Neuronal stem cell (in vitro differentiated cells): ENCODE data around the gene CDCA4.

Experiments used
- DNase-seq: peaks from one replicate; pipeline ENCODE4 v3.0.0-alpha.2; 2013; ENCODE audit warnings: low spot score
- H2AFZ ChIP-seq: one replicate; pipeline ENCODE4 v1.6.1; 2013; ENCODE audit warnings: mild to moderate bottlenecking, low read length, inconsistent platforms
- H2AK5ac ChIP-seq: 2 replicates; pipeline ENCODE4 v1.6.1; 2013; ENCODE audit warnings: low read depth, mild to moderate bottlenecking, inconsistent platforms, low read length, moderate library complexity, mixed read lengths
- H2BK120ac ChIP-seq: 2 replicates; pipeline ENCODE4 v1.6.1; 2013; ENCODE audit warnings: low read depth, mild to moderate bottlenecking, inconsistent platforms, low read length, moderate library complexity, mixed read lengths
- H2BK12ac ChIP-seq: one replicate; pipeline ENCODE4 v1.6.1; 2013; ENCODE audit warnings: low read length, inconsistent platforms
- H2BK15ac ChIP-seq: 2 replicates; pipeline ENCODE4 v1.6.1; 2013; ENCODE audit warnings: mild to moderate bottlenecking, low read length, inconsistent platforms, mixed read lengths
- H2BK5ac ChIP-seq: one replicate; pipeline ENCODE4 v1.6.1; 2013; ENCODE audit warnings: inconsistent platforms, mild to moderate bottlenecking, low read length, moderate library complexity
- H3K14ac ChIP-seq: one replicate; pipeline ENCODE4 v1.6.1; 2013; ENCODE audit warnings: low read length, inconsistent platforms
- H3K18ac ChIP-seq: 2 replicates; pipeline ENCODE4 v1.6.1; 2013; ENCODE audit warnings: low read length, inconsistent platforms
- H3K23ac ChIP-seq: 2 replicates; pipeline ENCODE4 v1.6.1; 2013; ENCODE audit warnings: low read depth, mild to moderate bottlenecking, mixed read lengths, low read length, inconsistent platforms; ENCODE audit not compliant: poor library complexity
- H3K27ac ChIP-seq: replicated peaks from 3 replicates; pipeline ENCODE4 v1.5.1; 2013; ENCODE audit warnings: low read length, inconsistent platforms
- H3K27me3 ChIP-seq, 3 experiments: 2 replicates each; pipeline ENCODE4 v1.6.1; 2013; ENCODE audit warnings: low read length in 3 of 3, mild to moderate bottlenecking in 2 of 3, inconsistent platforms in 1 of 3, low read depth in 1 of 3, mixed read lengths in 1 of 3, moderate library complexity in 1 of 3; ENCODE audit not compliant: control insufficient read depth in 3 of 3, insufficient read depth in 3 of 3
- H3K36me3 ChIP-seq, 2 donors: replicated peaks in 1 of 2; 2 replicates each; pipeline ENCODE4 v1.6.1; 2013; ENCODE audit warnings: low read length in 2 of 2; ENCODE audit not compliant: control insufficient read depth in 2 of 2, insufficient read depth in 2 of 2
- H3K4ac ChIP-seq: 2 replicates; pipeline ENCODE4 v1.6.1; 2013; ENCODE audit warnings: inconsistent platforms, mild to moderate bottlenecking, low read length, moderate library complexity
- H3K4me1 ChIP-seq, 2 donors: 1 replicate in 1 of 2; 2 replicates in 1 of 2; pipeline ENCODE4 v1.6.1; 2013; ENCODE audit warnings: low read length in 2 of 2, low read depth in 1 of 2; ENCODE audit not compliant: control insufficient read depth in 2 of 2, insufficient read depth in 1 of 2
- H3K4me2 ChIP-seq: one replicate; pipeline ENCODE4 v1.6.1; 2013; ENCODE audit warnings: mild to moderate bottlenecking, low read length, inconsistent platforms; ENCODE audit not compliant: insufficient read depth, poor library complexity, severe bottlenecking
- H3K4me3 ChIP-seq, 2 donors: 2 replicates each; pipeline ENCODE4 v1.5.1; 2013; ENCODE audit warnings: low read length in 2 of 2, mild to moderate bottlenecking in 2 of 2, inconsistent platforms in 1 of 2, moderate library complexity in 1 of 2
- H3K79me1 ChIP-seq: one replicate; pipeline ENCODE4 v1.6.1; 2013; ENCODE audit warnings: low read depth, mild to moderate bottlenecking, inconsistent platforms, low read length, moderate library complexity
- H3K9ac ChIP-seq: one replicate; pipeline ENCODE4 v1.6.1; 2013; ENCODE audit warnings: mild to moderate bottlenecking, low read depth, low read length, inconsistent platforms; ENCODE audit not compliant: poor library complexity
- H3K9me3 ChIP-seq, 2 donors: replicated peaks in 1 of 2; 2 replicates each; pipeline versions ENCODE3 to v1.6.1; 2013; ENCODE audit warnings: low read length in 2 of 2, mild to moderate bottlenecking in 2 of 2, inconsistent platforms in 1 of 2, low read depth in 1 of 2, mixed read lengths in 1 of 2, moderate library complexity in 1 of 2; ENCODE audit not compliant: control insufficient read depth in 2 of 2, insufficient read depth in 1 of 2
- H4K8ac ChIP-seq: one replicate; pipeline ENCODE4 v1.6.1; 2013; ENCODE audit warnings: low read depth, mild to moderate bottlenecking, inconsistent platforms, low read length, moderate library complexity
- H4K91ac ChIP-seq: one replicate; pipeline ENCODE4 v1.6.1; 2013; ENCODE audit warnings: low read length, low read depth, mild to moderate bottlenecking, inconsistent platforms; ENCODE audit not compliant: poor library complexity
- WGBS, 2 donors: extraction: QIAGEN DNeasy Blood & Tissue Kit; methylation state at CpG; one replicate each; pipeline ENCODE4 v1.1.7; 2013; ENCODE audit warnings: missing lambda C conversion rate in 2 of 2, mixed read lengths in 1 of 2; ENCODE audit not compliant: insufficient read length in 2 of 2, insufficient replicate concordance in 1 of 2; ENCODE audit errors: extremely low coverage in 2 of 2; 5-methylcytosine and 5-hydroxymethylcytosine counted together

CDCA4 gene

DNA sequence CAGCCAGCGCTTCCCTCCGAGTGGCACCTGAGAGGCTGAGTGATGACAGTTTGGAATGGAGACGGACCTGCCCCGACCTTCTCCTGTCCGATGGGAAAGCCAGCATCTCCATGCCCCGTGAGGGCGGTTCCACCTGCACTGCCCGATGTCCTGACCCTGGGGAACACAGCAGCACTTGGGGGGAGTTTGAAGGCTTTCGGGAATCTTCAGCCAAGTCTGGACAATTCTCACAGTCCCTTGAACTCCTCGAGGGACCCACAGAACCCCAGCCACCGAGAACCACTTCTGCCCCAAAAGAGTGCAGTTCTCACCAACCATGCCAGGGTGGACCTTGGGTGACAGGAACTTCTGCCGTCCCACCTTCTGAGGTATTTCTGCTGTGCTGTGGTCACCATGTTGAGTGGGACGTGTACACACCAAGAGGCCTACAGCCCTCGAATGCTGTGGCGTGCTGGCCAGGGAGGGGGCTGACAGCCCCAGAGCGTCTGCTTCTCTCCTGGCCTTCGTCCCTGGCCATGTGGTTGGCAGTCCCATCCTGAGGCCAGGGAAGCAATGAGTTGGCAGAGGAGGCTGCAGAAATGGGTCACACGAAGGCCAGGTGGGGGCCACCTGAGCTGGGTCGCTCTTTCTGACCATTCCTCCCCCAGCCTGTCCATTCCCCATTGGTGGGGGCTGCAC, 34.3 kb downstream of the CDCA4 start:
- H4K91ac ChIP-seq, result no peak overlapping the region
- peaks cover 0 to 2% of the 10 kb centered on the region in 2 donors for H3K9me3 ChIP-seq
- no CpG with 5 or more reads among the region's 19 CpGs for WGBS, 2 donors
- H3K23ac ChIP-seq, result peak overlapping the region; percentile 0
- H2BK5ac ChIP-seq, result no peak overlapping the region
- no peak overlapping the region for H3K14ac ChIP-seq
- H2AK5ac ChIP-seq, result peak overlapping the region; percentile 81
- no peak overlapping the region for H2BK15ac ChIP-seq
- H3K9ac ChIP-seq, result peak overlapping the region; percentile 94
- H2BK120ac ChIP-seq, result no peak overlapping the region
- peak overlapping the region; percentile 69 to 86 for H3K4me3 ChIP-seq
- peaks cover 1% of the 10 kb centered on the region for H3K79me1 ChIP-seq
- no peak overlapping the region for H2AFZ ChIP-seq
- no peak for DNase-seq
- H4K8ac ChIP-seq, result no peak overlapping the region
- peaks cover 7 to 9% of the 10 kb centered on the region in 2 donors for H3K36me3 ChIP-seq
- H3K18ac ChIP-seq, result no peak overlapping the region
- H3K4me1 ChIP-seq, result peaks cover 6% of the 10 kb centered on the region in 2 donors
- peaks cover 0 to 21% (median 0%) of the 10 kb centered on the region in 3 experiments for H3K27me3 ChIP-seq
- H2BK12ac ChIP-seq, result peak overlapping the region; percentile 58
- no peak overlapping the region for H3K4ac ChIP-seq
- no peak overlapping the region for H3K27ac ChIP-seq
- H3K4me2 ChIP-seq, result peak overlapping the region; percentile 99

GRCh38 chr14:104985675-104986486, 35.0 kb downstream of the CDCA4 start, which contains the start of gene CLBA1:
Gene CLBA1 (plus strand): TSS chr14:104985788. CDS start chr14:104986432, 644 bp downstream.
- peak; percentile 84 for DNase-seq
- Histone ChIP-seq H3K4me1 (peaks cover 6% of the 10 kb centered on the region in 2 donors), H3K18ac (peak within 1 kb of the TSS; percentile 83), H2BK120ac (peak within 1 kb of the TSS; percentile 87), H3K27me3 (peaks cover 0 to 29% (median 0%) of the 10 kb centered on the region in 3 experiments), H3K9ac (peak within 1 kb of the TSS; percentile 94), H2AK5ac (peak within 1 kb of the TSS; percentile 99), H2AFZ (peak within 1 kb of the TSS; percentile 92), H3K4ac (peak within 1 kb of the TSS; percentile 93), H3K79me1 (peaks cover 1% of the 10 kb centered on the region), H2BK15ac (peak within 1 kb of the TSS; percentile 92), H3K4me3 (peak within 1 kb of the TSS; percentile 69 to 86), H3K27ac (no peak within 1 kb of the TSS), H3K23ac (peak within 1 kb of the TSS; percentile 55), H2BK12ac (peak within 1 kb of the TSS; percentile 94), H3K36me3 (peaks cover 4 to 7% of the 10 kb centered on the region in 2 donors), H3K4me2 (peak within 1 kb of the TSS; percentile 99), H2BK5ac (peak within 1 kb of the TSS; percentile 60), H3K14ac (peak within 1 kb of the TSS; percentile 94), H4K91ac (no peak within 1 kb of the TSS), H3K9me3 (peaks cover 0 to 2% of the 10 kb centered on the region in 2 donors), H4K8ac (peak within 1 kb of the TSS; percentile 65)
- WGBS, 2 donors, result no CpG with 5 or more reads among the region's 77 CpGs

DNA sequence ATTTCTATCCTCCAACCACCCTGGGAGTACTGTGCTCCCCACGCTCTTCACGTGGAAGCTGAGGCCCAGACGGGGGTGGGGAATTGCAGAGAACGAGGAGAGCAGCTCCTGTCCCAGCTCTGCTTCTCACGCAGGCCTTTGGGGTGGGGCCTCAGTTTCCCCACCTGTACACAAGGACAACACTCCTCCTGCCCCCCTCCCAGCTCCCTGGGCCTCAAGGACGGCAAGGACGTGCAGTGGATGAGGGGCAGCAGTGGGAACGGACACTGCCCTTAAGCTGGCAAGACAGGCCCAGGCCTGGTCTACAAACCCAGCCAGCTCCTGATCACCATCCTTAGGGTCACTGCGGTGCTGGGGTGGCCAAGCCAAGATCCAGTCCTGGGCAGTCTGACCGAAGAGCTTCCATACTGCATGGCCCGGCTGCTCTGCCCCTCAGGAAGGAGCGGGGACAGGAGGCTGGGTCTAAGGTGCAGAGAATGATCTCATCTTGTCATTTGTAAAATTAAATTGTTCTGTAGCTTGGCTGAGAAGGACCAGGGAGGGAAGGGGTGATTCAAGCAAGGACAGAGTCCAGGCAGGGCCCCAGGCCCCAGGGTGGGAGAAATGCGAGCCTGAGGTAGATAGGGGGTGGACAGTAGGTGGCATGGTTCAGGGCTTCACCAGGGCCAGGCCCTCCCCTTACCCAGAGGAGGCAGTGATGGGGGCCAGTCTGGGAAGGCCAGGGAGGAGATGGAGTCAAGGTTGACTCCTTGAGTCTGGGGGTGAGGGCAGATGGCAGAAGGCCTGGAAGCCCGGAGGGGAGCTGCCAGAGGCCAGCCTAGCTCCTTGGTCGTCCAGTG, 36.6 kb downstream of the CDCA4 start:
- peaks cover 0 to 45% (median 8%) of the 10 kb centered on the region in 3 experiments for H3K27me3 ChIP-seq
- no peak overlapping the region for H4K8ac ChIP-seq
- H3K18ac ChIP-seq, result peak overlapping the region; percentile 76
- H2BK120ac ChIP-seq, result peak overlapping the region; percentile 87
- peak overlapping the region; percentile 79 for H4K91ac ChIP-seq
- H3K9me3 ChIP-seq, result no peaks in the 10 kb centered on the region
- H2BK5ac ChIP-seq, result peak overlapping the region; percentile 60
- DNase-seq, result no peak
- H2AK5ac ChIP-seq, result peak overlapping the region; percentile 99
- H3K4ac ChIP-seq, result peak overlapping the region; percentile 93
- H3K27ac ChIP-seq, result no peak overlapping the region
- WGBS, 2 donors, result no CpG with 5 or more reads among the region's 15 CpGs
- no peak overlapping the region for H3K4me3 ChIP-seq
- peaks cover 6% of the 10 kb centered on the region in 2 donors for H3K4me1 ChIP-seq
- no peak overlapping the region for H3K4me2 ChIP-seq
- peak overlapping the region; percentile 16 for H3K9ac ChIP-seq
- H3K36me3 ChIP-seq, result no peaks in the 10 kb centered on the region
- peak overlapping the region; percentile 92 for H2BK15ac ChIP-seq
- H3K23ac ChIP-seq, result peak overlapping the region; percentile 65
- peak overlapping the region; percentile 1 for H2AFZ ChIP-seq
- H3K79me1 ChIP-seq, result peaks cover 3% of the 10 kb centered on the region
- peak overlapping the region; percentile 38 for H3K14ac ChIP-seq
- peak overlapping the region; percentile 84 for H2BK12ac ChIP-seq
